GM12872 (cell line): ENCODE results near the gene ATP6V0C.

Experiments
- TF ChIP-seq, protein P1 (sequence below): IDR thresholded peaks from 3 replicates; pipeline ENCODE4 v1.5.1; 2011; ENCODE audit warnings: low read depth, mild to moderate bottlenecking, low read length, moderate library complexity; ENCODE audit not compliant: insufficient read depth

Gene ATP6V0C

GRCh38 chr16:2524339-2524938 is 10.7 kb downstream of the ATP6V0C start:
- TF ChIP-seq, protein P1, sequence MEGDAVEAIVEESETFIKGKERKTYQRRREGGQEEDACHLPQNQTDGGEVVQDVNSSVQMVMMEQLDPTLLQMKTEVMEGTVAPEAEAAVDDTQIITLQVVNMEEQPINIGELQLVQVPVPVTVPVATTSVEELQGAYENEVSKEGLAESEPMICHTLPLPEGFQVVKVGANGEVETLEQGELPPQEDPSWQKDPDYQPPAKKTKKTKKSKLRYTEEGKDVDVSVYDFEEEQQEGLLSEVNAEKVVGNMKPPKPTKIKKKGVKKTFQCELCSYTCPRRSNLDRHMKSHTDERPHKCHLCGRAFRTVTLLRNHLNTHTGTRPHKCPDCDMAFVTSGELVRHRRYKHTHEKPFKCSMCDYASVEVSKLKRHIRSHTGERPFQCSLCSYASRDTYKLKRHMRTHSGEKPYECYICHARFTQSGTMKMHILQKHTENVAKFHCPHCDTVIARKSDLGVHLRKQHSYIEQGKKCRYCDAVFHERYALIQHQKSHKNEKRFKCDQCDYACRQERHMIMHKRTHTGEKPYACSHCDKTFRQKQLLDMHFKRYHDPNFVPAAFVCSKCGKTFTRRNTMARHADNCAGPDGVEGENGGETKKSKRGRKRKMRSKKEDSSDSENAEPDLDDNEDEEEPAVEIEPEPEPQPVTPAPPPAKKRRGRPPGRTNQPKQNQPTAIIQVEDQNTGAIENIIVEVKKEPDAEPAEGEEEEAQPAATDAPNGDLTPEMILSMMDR = no peak

DNA sequence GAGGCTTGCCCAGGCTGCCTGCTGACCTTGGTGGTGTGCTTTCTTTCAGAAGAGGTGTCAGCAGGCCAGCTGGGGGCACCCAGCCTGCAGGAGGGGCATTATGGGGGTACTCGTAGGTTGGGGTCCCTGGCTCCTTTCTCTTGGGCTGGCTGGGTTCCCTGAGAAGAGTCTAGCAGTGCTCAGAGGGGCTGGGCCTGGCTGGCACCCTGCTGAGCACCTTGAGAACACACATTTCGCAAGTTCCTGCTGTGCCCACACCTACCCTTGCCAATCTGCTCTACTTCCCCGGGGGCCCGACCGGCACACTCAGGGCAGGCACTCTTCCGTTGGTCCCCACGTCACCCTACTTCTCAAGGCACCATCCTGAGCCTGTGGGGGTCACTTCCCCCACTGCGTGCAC is 12.4 kb downstream of the ATP6V0C start:
- TF ChIP-seq, protein P1 = no peak

GRCh38 chr16:2527071-2527783 is 13.5 kb downstream of the ATP6V0C start:
- TF ChIP-seq, protein P1 = no peak

DNA sequence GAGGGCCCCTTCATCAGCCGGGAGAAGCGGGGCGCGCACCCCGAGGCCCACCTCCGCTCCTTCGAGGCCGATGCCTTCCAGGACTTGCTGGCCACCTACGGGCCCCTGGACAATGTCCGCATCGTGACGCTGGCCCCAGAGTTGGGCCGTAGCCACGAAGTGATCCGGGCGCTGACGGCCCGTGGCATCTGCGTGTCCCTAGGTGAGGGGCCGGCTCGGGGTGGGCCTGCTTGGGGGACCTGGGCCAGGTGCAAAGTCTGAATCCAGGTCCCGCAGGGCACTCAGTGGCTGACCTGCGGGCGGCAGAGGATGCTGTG is 14.0 kb downstream of the ATP6V0C start:
- TF ChIP-seq, protein P1 = no peak

- TF ChIP-seq, protein P1 = no peak
These were observed 14.7 kb downstream of the ATP6V0C start for GRCh38 chr16:2528161-2529060.

- TF ChIP-seq, protein P1 = no peak
These were observed 15.5 kb downstream of the ATP6V0C start for GRCh38 chr16:2529061-2529931.
